GM12874 (cell line): ENCODE results near the gene TTI1.

Experiments
- TF ChIP-seq, protein P1 (sequence below): IDR thresholded peaks from 2 replicates; pipeline ENCODE4 v1.5.1; 2011; ENCODE audit warnings: low read depth, mild to moderate bottlenecking, control low read depth, low read length, moderate library complexity; ENCODE audit not compliant: insufficient read depth

Gene TTI1

DNA sequence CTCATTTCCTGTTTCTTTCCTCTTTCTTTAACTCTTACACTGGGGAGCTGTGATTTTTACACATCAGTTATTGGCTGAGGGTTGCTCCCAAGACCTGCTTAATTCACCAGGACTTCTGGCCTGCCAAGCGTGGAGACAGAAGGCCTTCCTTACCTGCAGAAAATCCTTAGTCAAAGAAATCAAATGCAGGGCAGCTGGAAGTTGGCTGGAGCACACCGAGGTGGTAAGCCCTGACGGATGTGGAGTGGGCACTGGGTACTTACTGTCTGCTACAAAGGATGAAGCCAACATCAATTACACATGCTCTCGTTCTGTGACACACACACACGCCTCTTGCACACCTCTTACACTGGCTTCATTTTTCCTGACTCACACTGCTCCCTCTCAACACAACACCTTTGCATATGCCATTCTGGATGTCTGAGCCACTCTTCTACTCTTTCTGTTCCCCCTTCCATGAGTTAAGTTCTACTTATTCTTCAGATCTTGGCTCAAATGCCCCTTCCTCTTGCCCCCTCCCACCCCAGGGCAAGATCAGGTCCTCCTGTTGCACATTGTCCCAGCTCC, 61.6 kb downstream of the TTI1 start:
- TF ChIP-seq, protein P1, sequence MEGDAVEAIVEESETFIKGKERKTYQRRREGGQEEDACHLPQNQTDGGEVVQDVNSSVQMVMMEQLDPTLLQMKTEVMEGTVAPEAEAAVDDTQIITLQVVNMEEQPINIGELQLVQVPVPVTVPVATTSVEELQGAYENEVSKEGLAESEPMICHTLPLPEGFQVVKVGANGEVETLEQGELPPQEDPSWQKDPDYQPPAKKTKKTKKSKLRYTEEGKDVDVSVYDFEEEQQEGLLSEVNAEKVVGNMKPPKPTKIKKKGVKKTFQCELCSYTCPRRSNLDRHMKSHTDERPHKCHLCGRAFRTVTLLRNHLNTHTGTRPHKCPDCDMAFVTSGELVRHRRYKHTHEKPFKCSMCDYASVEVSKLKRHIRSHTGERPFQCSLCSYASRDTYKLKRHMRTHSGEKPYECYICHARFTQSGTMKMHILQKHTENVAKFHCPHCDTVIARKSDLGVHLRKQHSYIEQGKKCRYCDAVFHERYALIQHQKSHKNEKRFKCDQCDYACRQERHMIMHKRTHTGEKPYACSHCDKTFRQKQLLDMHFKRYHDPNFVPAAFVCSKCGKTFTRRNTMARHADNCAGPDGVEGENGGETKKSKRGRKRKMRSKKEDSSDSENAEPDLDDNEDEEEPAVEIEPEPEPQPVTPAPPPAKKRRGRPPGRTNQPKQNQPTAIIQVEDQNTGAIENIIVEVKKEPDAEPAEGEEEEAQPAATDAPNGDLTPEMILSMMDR: no peak

DNA sequence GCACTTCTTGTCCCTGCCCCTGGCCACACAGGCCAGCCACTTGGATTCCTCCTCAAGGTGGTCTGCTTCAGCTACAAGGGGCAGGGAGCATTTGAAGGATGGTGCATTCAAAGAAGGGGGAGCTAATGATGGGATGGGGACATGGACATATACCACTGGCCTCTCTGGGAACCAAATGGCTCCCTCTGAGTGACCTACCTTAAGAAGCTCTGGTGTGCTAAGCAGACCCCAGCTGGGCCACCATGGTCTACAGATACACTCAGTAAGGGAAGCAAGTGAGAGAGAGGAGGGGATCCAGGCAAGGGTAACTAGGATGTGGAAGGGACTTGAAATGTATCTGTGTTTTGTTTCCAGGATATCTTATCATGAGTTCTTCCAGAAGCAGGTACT, 62.4 kb downstream of the TTI1 start:
- TF ChIP-seq, protein P1: no peak

DNA sequence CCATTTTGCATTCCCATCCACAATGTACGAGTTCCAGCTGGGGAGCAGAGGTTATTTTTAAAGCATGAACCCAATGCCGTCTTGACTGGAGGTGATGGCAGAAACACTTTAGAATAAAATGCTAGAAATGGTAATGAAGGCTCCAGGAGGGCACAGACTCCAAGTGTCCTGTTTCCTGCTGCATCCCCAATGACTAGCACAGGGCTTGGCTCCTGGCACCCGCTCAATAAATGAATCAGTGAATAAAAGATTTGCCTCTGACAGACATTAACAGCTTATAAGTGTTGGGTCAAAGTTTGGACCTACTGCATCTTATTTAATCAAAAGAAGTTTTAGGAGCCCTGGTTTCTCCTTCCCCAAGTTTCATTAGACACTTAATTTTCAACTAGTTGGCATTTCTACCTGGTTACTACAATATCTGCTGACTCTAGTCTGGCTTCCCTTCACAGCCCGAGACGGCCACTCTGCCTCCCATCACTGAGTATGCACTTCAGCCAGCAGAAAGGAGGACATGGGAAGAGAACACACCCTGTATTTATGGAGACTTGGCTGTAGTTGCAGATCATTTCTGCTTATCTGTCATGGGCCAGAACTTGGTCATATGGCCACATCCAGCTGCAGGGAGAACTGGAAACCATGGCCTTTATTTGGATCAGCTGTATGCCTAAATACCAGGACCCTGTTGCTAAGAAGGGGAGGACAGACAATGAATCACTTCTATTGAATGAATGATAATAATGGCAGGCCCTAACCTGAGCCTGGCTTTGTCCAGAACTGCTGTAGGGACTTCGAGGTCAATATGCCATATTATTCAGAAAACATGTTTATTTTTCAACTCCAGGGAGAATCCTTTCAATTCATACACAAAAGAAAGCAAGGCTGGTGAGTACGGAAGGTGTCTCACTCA, 63.1 kb downstream of the TTI1 start:
- TF ChIP-seq, protein P1: no peak

DNA sequence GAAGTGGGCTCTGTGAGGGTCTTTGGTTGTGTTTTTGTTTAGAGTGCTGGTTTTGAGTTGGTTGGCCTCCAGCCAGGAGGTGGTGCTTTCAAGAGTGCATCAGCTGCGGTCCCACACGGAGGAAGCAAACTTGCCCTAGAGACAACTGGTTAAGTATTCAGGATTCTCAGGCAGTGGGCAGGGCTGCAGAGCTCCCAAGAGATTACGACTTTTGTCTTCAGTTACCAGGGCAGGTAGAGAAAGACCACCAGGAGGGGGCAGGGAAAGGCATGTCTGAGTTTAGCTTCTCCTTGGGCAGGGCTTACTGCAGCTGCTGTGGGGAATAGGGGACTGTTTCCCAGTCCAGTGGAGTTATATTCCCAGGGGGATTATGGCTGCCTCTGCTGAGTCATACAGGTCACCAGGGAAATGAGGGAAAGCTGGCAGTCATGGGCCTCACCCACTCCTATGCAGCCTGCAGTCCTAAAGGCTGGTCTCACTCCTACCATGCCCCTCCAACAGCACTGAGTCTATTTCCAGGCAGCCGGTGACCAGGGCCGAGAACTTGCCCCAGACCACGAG, 64.3 kb downstream of the TTI1 start:
- TF ChIP-seq, protein P1: no peak

DNA sequence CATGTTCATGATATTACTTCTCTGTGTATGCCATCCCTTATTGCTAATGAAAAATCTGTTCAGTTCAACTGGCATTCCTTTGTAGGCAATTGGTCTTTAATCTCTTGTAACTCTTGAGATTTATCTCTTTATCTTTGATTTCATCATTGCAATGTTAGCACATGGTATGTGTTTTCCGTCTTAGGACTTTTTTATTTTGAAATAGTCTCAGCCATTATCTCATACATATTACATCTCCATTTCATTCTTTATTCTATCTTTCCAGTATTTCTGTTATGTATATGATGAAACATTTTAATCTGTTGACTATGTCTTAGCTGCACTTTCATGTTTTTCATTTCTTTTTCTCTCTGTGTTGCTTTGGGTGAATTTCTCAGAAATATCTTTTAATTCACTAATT, 72.2 kb downstream of the TTI1 start:
- TF ChIP-seq, protein P1: no peak

DNA sequence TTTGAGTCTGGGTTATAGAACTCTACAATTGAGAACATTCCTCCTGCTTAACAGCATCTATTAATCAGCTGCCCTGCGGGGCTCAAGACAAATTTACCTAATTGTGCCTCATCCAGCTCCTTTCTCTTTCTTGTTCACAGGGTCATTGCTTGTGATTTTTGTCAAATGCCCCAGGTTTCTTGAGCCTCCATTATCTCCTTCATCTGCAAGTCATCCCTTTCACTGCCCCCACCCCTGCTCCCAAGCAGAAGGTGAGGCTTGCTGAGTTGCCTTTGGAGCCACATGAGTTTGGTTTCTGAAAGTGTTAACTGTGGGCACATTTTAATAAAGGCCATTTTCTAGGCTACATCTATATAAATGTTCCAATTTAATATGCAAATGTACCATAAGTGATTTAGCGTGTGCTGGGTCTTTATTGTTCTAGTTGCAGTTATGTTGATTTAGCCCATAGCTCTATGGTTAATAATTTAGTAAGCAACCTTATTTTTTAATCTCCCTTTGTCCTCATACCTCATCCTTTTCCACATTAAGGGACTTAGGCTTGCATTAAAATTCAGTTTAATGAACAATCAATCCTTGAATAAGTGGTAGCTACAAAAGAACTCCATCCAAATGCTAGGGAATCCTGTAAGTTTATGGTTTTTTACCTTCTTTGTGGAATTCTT, 74.3 kb downstream of the TTI1 start:
- TF ChIP-seq, protein P1: no peak

DNA sequence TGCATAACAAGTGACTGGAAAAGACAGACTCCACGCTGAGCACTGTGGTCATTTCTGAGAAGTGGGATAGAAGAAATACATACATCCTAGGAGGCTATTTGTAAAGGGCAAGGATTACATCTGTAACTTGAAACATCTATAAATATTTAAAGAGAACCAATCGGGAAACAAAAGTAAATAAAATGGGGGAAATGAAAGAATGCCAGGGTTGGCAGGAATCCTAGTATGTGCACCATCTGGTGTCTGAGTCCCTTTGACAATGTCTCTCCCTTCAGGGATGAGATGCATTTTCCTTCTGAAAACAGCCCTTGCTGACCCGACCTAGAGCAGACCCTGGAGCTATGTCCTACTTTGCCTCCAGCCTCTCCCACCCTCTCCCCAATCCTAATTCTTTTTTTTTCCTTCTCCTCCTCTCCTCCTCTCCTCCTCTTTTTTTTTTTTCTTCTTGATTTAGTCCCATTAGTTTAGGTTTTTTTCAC, 77.1 kb downstream of the TTI1 start:
- TF ChIP-seq, protein P1: no peak
